Measurements from ENCODE around the gene INSIG1. TPM values are rescaled to one million over a fixed set of nuclear protein-coding genes. Genes with fewer than 3 reads are reported as not detected.

The INSIG1 gene
- total RNA-seq, 1 experiment from 2014 or later = 32.3 TPM

GRCh38 chr7:155255071-155255470 lies 42.6 kb upstream of the INSIG1 start:
- POLR2A ChIA-PET = no interaction called here
- no peak overlapping the region for H3K27ac Mint-ChIP-seq
- H3K9me3 Mint-ChIP-seq = no peaks in the 10 kb centered on the region
- no peaks in the 10 kb centered on the region for H3K27me3 Mint-ChIP-seq (ENCODE audit: low read depth)
- no peak for DNase-seq (ENCODE audit: low spot score)
- H3K36me3 Mint-ChIP-seq = no peaks in the 10 kb centered on the region
- TF ChIP-seq STAT6 (CRISPR knock-in tag; conservative IDR thresholded peaks at IDR 0.05; ENCODE audit: low read depth) (no peak), ZNF281 (CRISPR knock-in tag; IDR thresholded peaks at IDR 0.05) (no peak), GTF2I (CRISPR knock-in tag; conservative IDR thresholded peaks at IDR 0.05) (no peak), SMAD3 (CRISPR knock-in tag; IDR thresholded peaks at IDR 0.05; ENCODE audit: borderline replicate concordance) (no peak), ATF1 (CRISPR knock-in tag; IDR thresholded peaks at IDR 0.05) (no peak), ZNF396 (CRISPR knock-in tag; IDR thresholded peaks at IDR 0.05; ENCODE audit: borderline replicate concordance) (no peak)
- TF ChIP-seq, protein P1, sequence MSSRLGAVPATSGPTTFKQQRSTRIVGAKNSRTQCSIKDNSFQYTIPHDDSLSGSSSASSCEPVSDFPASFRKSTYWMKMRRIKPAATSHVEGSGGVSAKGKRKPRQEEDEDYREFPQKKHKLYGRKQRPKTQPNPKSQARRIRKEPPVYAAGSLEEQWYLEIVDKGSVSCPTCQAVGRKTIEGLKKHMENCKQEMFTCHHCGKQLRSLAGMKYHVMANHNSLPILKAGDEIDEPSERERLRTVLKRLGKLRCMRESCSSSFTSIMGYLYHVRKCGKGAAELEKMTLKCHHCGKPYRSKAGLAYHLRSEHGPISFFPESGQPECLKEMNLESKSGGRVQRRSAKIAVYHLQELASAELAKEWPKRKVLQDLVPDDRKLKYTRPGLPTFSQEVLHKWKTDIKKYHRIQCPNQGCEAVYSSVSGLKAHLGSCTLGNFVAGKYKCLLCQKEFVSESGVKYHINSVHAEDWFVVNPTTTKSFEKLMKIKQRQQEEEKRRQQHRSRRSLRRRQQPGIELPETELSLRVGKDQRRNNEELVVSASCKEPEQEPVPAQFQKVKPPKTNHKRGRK (CRISPR knock-in tag; IDR thresholded peaks at IDR 0.05; ENCODE audit: borderline replicate concordance) = no peak
- no peak for ATAC-seq
- H3K4me1 Mint-ChIP-seq = no peaks in the 10 kb centered on the region
- no peak overlapping the region for H3K4me3 Mint-ChIP-seq
- CTCF ChIA-PET = no interaction called here

DNA sequence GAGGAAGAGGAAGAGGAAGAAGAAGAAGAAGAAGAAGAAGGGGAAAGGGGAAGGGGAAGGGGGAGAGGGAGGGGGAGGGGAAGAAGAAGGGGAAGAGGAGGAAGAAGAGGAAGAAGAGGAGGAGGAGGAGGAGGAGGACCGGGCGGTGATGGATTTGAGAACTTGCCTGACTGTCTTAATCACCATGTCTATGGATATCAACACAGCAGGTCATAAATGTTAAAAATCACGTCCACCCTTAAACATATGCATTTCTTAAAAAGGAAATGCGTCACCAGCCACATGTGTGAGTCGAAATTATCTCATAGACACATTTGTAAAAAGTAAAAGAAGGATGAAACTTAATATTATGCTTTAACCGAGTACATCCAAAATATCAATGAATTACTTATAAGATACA lies 42.1 kb upstream of the INSIG1 start:
- ATAC-seq (no peak), DNase-seq (ENCODE audit: low spot score) (no peak)
- Mint-ChIP-seq H3K27me3 (ENCODE audit: low read depth) (no peaks in the 10 kb centered on the region), H3K4me1 (no peaks in the 10 kb centered on the region), H3K9me3 (no peaks in the 10 kb centered on the region), H3K4me3 (no peak overlapping the region), H3K36me3 (no peaks in the 10 kb centered on the region), H3K27ac (no peak overlapping the region)
- POLR2A ChIA-PET = no interaction called here
- CTCF ChIA-PET = no interaction called here
- no peak for TF ChIP-seq ESRRA (CRISPR knock-in tag; IDR thresholded peaks at IDR 0.05; ENCODE audit: borderline replicate concordance)

- Mint-ChIP-seq H3K27me3 (ENCODE audit: low read depth) (no peaks in the 10 kb centered on the region), H3K4me1 (no peaks in the 10 kb centered on the region)
These were observed 41.5 kb upstream of the INSIG1 start for GRCh38 chr7:155256081-155256760.

More at GRCh38 chr7:155256081-155256760, 41.5 kb upstream of the INSIG1 start:
- Mint-ChIP-seq H3K27ac (no peak overlapping the region), H3K4me3 (no peak overlapping the region), H3K9me3 (no peaks in the 10 kb centered on the region), H3K36me3 (no peaks in the 10 kb centered on the region)
- POLR2A ChIA-PET = no interaction called here
- DNase-seq (ENCODE audit: low spot score) (no peak), ATAC-seq (no peak)
- CTCF ChIA-PET = no interaction called here
- no peak for TF ChIP-seq ZNF317 (CRISPR knock-in tag; IDR thresholded peaks at IDR 0.05; ENCODE audit: borderline replicate concordance, low read depth)
- TF ChIP-seq, protein P2, sequence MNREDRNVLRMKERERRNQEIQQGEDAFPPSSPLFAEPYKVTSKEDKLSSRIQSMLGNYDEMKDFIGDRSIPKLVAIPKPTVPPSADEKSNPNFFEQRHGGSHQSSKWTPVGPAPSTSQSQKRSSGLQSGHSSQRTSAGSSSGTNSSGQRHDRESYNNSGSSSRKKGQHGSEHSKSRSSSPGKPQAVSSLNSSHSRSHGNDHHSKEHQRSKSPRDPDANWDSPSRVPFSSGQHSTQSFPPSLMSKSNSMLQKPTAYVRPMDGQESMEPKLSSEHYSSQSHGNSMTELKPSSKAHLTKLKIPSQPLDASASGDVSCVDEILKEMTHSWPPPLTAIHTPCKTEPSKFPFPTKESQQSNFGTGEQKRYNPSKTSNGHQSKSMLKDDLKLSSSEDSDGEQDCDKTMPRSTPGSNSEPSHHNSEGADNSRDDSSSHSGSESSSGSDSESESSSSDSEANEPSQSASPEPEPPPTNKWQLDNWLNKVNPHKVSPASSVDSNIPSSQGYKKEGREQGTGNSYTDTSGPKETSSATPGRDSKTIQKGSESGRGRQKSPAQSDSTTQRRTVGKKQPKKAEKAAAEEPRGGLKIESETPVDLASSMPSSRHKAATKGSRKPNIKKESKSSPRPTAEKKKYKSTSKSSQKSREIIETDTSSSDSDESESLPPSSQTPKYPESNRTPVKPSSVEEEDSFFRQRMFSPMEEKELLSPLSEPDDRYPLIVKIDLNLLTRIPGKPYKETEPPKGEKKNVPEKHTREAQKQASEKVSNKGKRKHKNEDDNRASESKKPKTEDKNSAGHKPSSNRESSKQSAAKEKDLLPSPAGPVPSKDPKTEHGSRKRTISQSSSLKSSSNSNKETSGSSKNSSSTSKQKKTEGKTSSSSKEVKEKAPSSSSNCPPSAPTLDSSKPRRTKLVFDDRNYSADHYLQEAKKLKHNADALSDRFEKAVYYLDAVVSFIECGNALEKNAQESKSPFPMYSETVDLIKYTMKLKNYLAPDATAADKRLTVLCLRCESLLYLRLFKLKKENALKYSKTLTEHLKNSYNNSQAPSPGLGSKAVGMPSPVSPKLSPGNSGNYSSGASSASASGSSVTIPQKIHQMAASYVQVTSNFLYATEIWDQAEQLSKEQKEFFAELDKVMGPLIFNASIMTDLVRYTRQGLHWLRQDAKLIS (CRISPR knock-in tag; IDR thresholded peaks at IDR 0.05; ENCODE audit: borderline replicate concordance) = no peak
- TF ChIP-seq SP1 (CRISPR knock-in tag; conservative IDR thresholded peaks at IDR 0.05) = no peak
- TF ChIP-seq GABPB1 (CRISPR knock-in tag; IDR thresholded peaks at IDR 0.05) = no peak
- no peak for TF ChIP-seq ZNF138 (CRISPR knock-in tag; conservative IDR thresholded peaks at IDR 0.05)
- TF ChIP-seq ZNF121 (CRISPR knock-in tag; IDR thresholded peaks at IDR 0.05) = no peak
- TF ChIP-seq, protein P3, sequence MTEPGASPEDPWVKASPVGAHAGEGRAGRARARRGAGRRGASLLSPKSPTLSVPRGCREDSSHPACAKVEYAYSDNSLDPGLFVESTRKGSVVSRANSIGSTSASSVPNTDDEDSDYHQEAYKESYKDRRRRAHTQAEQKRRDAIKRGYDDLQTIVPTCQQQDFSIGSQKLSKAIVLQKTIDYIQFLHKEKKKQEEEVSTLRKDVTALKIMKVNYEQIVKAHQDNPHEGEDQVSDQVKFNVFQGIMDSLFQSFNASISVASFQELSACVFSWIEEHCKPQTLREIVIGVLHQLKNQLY (CRISPR knock-in tag; IDR thresholded peaks at IDR 0.05) = no peak

Data from WTC11 (cell line).